Left renal cortex interstitium (tissue), 4 donors: ENCODE data around the gene UGP2. TPM values are rescaled to one million over a fixed set of nuclear protein-coding genes. Genes with fewer than 3 reads are reported as not detected.
A peak's percentile ranks its signal among the peaks of the same experiment; 100 is the strongest.
"Not testable (repeated sequence)": the region's sequence is repeated elsewhere in the genome, so short reads cannot be mapped to it uniquely, and the experiment has no call there.

Source experiments
- DNase-seq, 4 donors: peaks; one replicate each; pipeline ENCODE4 v3.0.0-alpha.2; 2013; ENCODE audit warnings: low read depth in 4 of 4, low spot score in 2 of 4, missing footprints in 1 of 4
- polyA plus RNA-seq, 4 donors: library from polyadenylated mRNA; unstranded; fragments of 120-200 nt; gene quantifications; one replicate each; pipeline ENCODE4 v1.2.1, GENCODE V29; 2013; ENCODE audit not compliant: insufficient read length in 4 of 4

Gene UGP2
- polyA plus RNA-seq, 4 donors: 108 to 127 (median 122) TPM

DNA sequence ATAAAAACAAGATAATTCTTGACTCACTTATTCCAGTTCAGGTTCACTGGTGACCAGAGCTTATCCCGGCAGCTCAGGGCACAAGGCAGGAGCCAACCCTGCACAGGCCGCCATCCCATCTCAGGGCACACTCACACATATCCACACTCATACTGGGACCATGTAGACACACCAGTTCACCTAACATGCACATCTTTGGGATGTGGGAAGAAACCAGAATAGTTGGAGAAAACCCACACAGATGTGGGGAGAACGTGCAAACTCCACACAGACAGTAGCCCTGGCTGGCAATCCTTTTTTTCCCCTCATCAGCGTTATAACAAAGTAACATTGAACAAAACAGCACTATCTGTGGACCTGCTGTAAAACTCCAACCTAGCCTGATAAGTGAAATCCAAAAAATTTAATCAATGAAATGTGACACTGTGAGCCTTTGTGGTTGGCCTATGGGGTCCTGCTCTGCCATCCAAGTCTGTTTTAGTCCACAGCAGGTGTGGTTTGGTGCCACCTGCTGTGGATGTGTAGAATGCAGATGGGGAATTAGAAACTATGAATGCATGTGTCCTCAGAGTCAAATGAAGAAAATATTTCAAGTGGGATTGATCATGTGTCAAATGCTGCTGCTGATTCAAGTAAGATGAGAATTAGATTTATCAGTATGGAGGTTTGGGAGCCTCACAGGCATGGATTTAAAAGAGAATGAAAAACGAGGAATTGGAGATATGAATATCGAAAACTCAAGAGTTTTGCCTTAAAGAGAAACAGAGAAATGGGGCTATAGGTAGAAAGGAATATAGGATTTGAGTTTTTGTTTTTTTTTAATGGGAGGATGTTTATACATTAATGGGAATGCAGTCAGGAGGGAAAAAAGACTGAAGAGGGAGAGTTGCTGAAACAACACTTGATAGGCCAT, 47.0 kb downstream of the UGP2 start:
- DNase-seq: peak; percentile 11 to 40 (median 18)

DNA sequence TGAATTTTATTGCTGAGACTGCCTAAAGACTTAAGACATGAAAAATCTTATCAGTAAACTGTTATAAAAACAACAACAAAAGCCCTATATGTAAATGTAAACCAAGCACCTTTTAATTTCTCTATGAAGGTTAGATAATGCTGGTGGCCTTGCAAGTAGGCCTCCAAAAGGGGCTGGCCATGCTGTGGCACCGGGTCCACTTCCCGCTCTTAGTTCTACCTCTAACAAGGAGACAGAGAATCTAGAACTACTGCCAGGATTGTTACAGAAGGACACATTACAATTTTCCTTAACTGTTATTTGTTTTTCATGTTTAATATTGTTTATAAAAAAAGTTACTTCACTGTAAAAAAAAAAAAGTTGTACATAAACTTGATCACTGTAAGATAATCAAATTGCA, 49.0 kb downstream of the UGP2 start:
- DNase-seq: no peak

DNA sequence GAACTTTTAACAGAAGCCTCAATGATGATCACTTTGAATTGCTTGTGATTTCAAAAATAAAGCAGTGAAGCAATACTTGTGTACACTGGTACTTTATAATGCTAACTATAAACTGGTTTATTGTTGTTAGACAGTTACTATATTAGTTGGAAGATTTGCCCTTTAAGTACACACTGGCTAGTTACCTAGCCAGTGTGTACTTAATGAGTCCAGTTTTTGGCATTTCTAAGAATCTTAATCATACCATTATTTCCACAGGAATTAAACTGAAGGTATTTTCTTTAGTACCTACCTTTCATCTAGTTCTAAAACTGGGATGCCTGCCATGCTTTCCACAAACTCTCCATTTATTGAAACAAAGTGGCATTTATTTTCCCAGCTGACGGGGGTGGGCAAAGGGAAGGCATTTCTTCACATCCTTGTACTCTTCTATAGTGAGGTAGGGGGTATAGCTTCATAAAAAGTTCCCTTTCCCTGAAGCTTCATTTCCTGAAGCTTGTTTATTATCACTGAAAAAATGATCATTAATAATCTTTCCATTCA, 49.9 kb downstream of the UGP2 start:
- DNase-seq: no peak

GRCh38 chr2:63893163-63893562, 51.5 kb downstream of the UGP2 start:
- no peak for DNase-seq

GRCh38 chr2:63894167-63894566, 52.5 kb downstream of the UGP2 start:
- no peak for DNase-seq

DNA sequence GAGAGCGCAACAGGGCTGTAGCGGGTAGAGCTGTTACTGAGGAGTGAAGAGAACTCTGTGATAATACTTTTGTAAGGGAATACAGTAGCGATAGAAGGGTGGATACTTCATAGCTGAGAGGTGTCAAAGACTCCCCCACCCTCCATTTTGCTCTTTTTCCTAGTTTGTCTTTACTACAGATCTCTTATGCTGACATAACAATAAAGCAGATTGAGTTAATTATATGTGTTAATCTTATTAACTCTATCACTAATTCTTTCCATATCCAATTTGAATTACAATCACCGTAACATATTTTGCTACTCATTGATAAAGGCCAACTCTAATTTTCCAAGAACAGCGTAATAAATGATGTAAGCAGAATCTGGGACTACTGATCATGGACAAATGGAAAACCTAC, 57.1 kb downstream of the UGP2 start:
- no peak for DNase-seq

GRCh38 chr2:63899639-63900038, 57.9 kb downstream of the UGP2 start:
- DNase-seq: no peak

DNA sequence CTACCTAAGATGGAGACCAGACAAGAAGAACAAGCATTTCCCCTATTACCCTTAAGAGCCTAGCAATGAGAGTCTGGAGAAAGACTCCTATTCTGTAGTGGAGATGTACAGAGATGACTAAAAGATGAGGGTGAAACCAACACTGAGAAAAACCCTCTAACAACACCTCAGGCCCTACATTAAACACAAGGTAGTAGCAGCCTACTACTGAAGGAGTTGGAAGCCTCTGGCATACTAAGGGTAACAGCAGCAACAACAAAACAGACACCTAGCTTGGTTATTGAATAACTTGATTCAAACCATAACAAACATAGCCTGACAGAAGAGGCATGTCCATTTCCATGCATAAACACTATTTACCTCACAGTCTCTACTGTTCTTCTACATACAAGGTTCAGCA, 60.5 kb downstream of the UGP2 start:
- no peak for DNase-seq

DNA sequence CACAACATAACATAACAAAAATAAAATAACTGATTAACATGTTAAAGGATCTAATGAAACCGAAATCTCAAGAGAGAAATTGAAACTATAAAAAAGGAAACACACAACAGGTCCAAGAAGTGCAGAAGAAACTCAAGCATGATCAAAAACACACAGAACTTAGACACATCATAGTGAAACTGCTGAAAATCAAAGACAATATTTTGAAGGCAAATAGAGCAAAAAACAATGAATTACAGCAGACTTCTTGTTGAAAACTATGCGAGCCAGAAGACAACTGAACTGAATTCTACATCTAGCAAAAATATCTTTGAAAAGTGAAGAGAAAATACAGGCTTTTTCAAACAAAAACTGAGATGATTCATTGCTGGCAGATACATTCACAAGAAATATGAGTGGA, 61.3 kb downstream of the UGP2 start:
- no peak for DNase-seq

- DNase-seq: no peak
These were observed 72.6 kb downstream of the UGP2 start for GRCh38 chr2:63914311-63914710.

DNA sequence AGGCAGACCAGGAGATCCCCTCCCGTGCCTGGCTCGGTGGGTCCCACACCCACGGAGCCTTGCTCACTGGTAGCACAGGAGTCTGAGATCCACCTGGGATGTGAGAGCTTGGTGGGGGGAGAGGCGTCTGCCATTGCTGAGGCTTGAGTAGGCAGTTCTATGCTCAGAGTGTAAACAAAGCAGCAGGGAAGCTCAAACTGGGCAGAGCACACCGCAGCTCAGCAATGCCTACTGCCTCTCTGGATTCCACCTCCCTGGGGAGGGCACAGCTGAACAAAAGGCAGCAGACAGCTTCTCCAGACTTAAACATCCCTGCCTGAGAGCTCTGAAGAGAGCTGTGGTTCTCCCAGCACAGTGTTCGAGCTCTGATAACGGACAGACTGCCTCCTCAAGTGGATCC, 85.1 kb downstream of the UGP2 start:
- no peak for DNase-seq

GRCh38 chr2:63932104-63932503, 90.4 kb downstream of the UGP2 start:
- not testable (repeated sequence) for DNase-seq

Other genes starting within 250 kb of the UGP2 start
- 10 to 100 TPM; 42.8 to 52.9 (median 47.3) TPM for gene VPS54, start 177.5 kb downstream of the UGP2 start, polyA plus RNA-seq